ENCODE data around the gene ABCA6.

DNA sequence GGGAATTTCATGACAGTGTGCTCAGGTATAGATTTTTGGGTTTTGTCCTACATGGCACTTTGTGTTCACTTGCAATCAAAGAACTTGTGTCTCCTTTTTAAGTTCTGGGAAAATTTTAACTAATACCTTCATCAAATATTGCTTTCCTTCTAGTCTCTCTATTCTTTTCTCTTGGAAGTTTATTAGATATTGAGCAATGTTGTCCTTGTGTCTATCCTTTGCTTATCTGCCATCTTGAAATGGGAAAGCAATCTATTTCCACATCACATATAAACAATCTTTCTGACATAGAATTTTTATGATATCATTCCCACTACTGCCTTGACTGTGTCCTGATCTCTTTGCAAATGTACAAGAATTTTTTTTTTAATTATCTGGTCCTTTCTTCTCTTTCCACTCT, 76.6 kb downstream of the ABCA6 start:
- TF ChIP-seq CTCF (conservative IDR thresholded peaks at IDR 0.05 in 1 of 2, IDR thresholded peaks at IDR 0.05 in 1 of 2; ENCODE audit: low read depth in 1 of 2, low read length in 2 of 2) (no peak), EZH2 (IDR thresholded peaks at IDR 0.05; ENCODE audit: low read length, missing control alignments) (no peak)
